H1 (cell line): ENCODE results near the gene TSPAN8. TPM values are rescaled to one million over a fixed set of nuclear protein-coding genes. Genes with fewer than 3 reads are reported as not detected.

Experiments used
- CTCF ChIA-PET: fragments of 300-600 bp; sonication (Branson Sonifier 250); formaldehyde crosslinking; loops from one replicate; lab custom pipeline; 2021; ENCODE audit not compliant: partially characterized antibody; lab: Charles Lee
- POLR2A ChIA-PET: fragments of 300-600 bp; sonication (Branson Sonifier 250); formaldehyde crosslinking; loops from one replicate; lab custom pipeline; 2021; ENCODE audit warnings: inconsistent platforms; ENCODE audit not compliant: partially characterized antibody; lab: Charles Lee
- DNase-seq, 2 experiments: peaks; one replicate each; pipeline versions ENCODE4 v3.0.0 to v3.0.0-alpha.2; 2010 to 2022; ENCODE audit warnings: low spot score in 2 of 2, low read depth in 1 of 2, mixed read lengths in 1 of 2
- FAIRE-seq: peaks from 2 replicates; lab custom pipeline; 2011; peaks lifted over from hg19 to GRCh38; lab: Jason Lieb, UNC
- H2AFZ ChIP-seq: 2 replicates; pipeline ENCODE4 v1.8.1; 2012; ENCODE audit warnings: low read length, inconsistent platforms
- H2AK5ac ChIP-seq: 2 replicates; pipeline ENCODE4 v1.6.1; 2013; ENCODE audit warnings: low read depth, low read length
- H2BK120ac ChIP-seq: replicated peaks from 2 replicates; pipeline ENCODE3; 2013; ENCODE audit warnings: low read depth, low read length, inconsistent platforms
- H2BK12ac ChIP-seq: 2 replicates; pipeline ENCODE4 v1.6.1; 2013; ENCODE audit warnings: low read depth, low read length
- H2BK15ac ChIP-seq: 2 replicates; pipeline ENCODE4 v1.6.1; 2013; ENCODE audit warnings: low read length
- H2BK20ac ChIP-seq: 2 replicates; pipeline ENCODE4 v1.6.1; 2013; ENCODE audit warnings: low read length
- H2BK5ac ChIP-seq: 2 replicates; pipeline ENCODE4 v1.6.1; 2013; ENCODE audit warnings: low read depth, low read length
- H3K14ac ChIP-seq: 2 replicates; pipeline ENCODE4 v1.6.1; 2013; ENCODE audit warnings: inconsistent platforms; ENCODE audit not compliant: insufficient read length
- H3K18ac ChIP-seq: 2 replicates; pipeline ENCODE4 v1.6.1; 2013; ENCODE audit warnings: low read length; ENCODE audit errors: extremely low read depth
- H3K23ac ChIP-seq: 2 replicates; pipeline ENCODE4 v1.6.1; 2013; ENCODE audit warnings: inconsistent platforms; ENCODE audit not compliant: insufficient read length
- H3K23me2 ChIP-seq: 2 replicates; pipeline ENCODE4 v1.6.1; 2013; ENCODE audit warnings: low read depth, low read length
- H3K27ac ChIP-seq: 2 replicates; pipeline ENCODE4 v1.6.1; 2011; ENCODE audit warnings: low read depth, low read length, inconsistent platforms
- H3K27me3 ChIP-seq, 4 experiments: replicated peaks in 1 of 4; 1 replicate in 1 of 4; 2 replicates in 3 of 4; pipeline versions ENCODE4 v1.6.1 to v1.8.1; 2011 to 2013; ENCODE audit warnings: low read length in 3 of 4, mild to moderate bottlenecking in 3 of 4, inconsistent platforms in 2 of 4, mixed read lengths in 2 of 4, moderate library complexity in 1 of 4; ENCODE audit not compliant: control insufficient read depth in 3 of 4, insufficient read depth in 3 of 4; ENCODE audit errors: extremely low read depth in 1 of 4
- H3K36me3 ChIP-seq, 4 experiments: 2 replicates each; pipeline versions ENCODE4 v1.6.1 to v1.8.1; 2011 to 2013; ENCODE audit warnings: mild to moderate bottlenecking in 4 of 4, low read length in 3 of 4, moderate library complexity in 2 of 4, control low read depth in 1 of 4, inconsistent platforms in 1 of 4; ENCODE audit not compliant: insufficient read depth in 4 of 4, control insufficient read depth in 2 of 4
- H3K4ac ChIP-seq: replicated peaks from 2 replicates; pipeline ENCODE3; 2013; ENCODE audit warnings: low read length, low read depth, mixed read lengths, inconsistent platforms; ENCODE audit not compliant: insufficient read length
- H3K4me1 ChIP-seq, 4 experiments: replicated peaks in 1 of 4; 1 replicate in 1 of 4; 2 replicates in 3 of 4; pipeline versions ENCODE4 v1.6.1 to v1.8.1; 2011 to 2013; ENCODE audit warnings: low read length in 3 of 4, inconsistent platforms in 2 of 4, mixed read lengths in 1 of 4; ENCODE audit not compliant: insufficient read depth in 4 of 4, control insufficient read depth in 3 of 4
- H3K4me2 ChIP-seq, 2 experiments: 2 replicates each; pipeline versions ENCODE4 v1.6.1 to v1.8.1; 2011 to 2013; ENCODE audit warnings: low read depth in 2 of 2, low read length in 2 of 2, control low read depth in 1 of 2, inconsistent platforms in 1 of 2, mild to moderate bottlenecking in 1 of 2; ENCODE audit not compliant: insufficient read depth in 1 of 2
- H3K4me3 ChIP-seq, 4 experiments: fragments of 200-600, 300-600 bp in 1 of 4; sonication (generic), shearing (Covaris generic), sonication (Bioruptor Twin) in 1 of 4; 2 replicates each; pipeline versions ENCODE4 v1.5.1 to v1.8.1; 2011 to 2016; ENCODE audit warnings: low read length in 4 of 4, low read depth in 3 of 4, control low read depth in 2 of 4, inconsistent platforms in 2 of 4, mild to moderate bottlenecking in 2 of 4, mixed read lengths in 1 of 4, moderate library complexity in 1 of 4; ENCODE audit not compliant: insufficient read depth in 2 of 4; ENCODE audit errors: extremely low read depth in 1 of 4
- H3K56ac ChIP-seq: replicated peaks from 2 replicates; pipeline ENCODE3; 2013; ENCODE audit warnings: low read depth, mild to moderate bottlenecking, mixed read lengths, low read length, inconsistent platforms; ENCODE audit not compliant: insufficient read length
- H3K79me1 ChIP-seq: 2 replicates; pipeline ENCODE4 v1.6.1; 2013; ENCODE audit warnings: low read depth, low read length, control low read depth
- H3K79me2 ChIP-seq, 2 experiments: 2 replicates each; pipeline versions ENCODE4 v1.6.1 to v1.8.1; 2012 to 2013; ENCODE audit warnings: low read length in 2 of 2, mild to moderate bottlenecking in 2 of 2, inconsistent platforms in 1 of 2; ENCODE audit not compliant: insufficient read depth in 2 of 2, control insufficient read depth in 1 of 2
- H3K9ac ChIP-seq, 4 experiments: replicated peaks in 1 of 4; 1 replicate in 1 of 4; 2 replicates in 3 of 4; pipeline versions ENCODE4 v1.6.1 to v1.8.1; 2011 to 2013; ENCODE audit warnings: low read depth in 3 of 4, low read length in 3 of 4, control low read depth in 2 of 4, mild to moderate bottlenecking in 2 of 4, moderate library complexity in 2 of 4, inconsistent platforms in 1 of 4; ENCODE audit errors: extremely low read depth in 1 of 4
- H3K9me3 ChIP-seq, 2 experiments: 2 replicates each; pipeline versions ENCODE4 v1.6.1 to v1.8.1; 2012 to 2013; ENCODE audit warnings: mild to moderate bottlenecking in 2 of 2, moderate library complexity in 2 of 2, control low read depth in 1 of 2, inconsistent platforms in 1 of 2, low read depth in 1 of 2, low read length in 1 of 2, mixed read lengths in 1 of 2; ENCODE audit not compliant: insufficient read depth in 2 of 2
- H4K20me1 ChIP-seq, 2 experiments: replicated peaks in 1 of 2; 2 replicates each; pipeline versions ENCODE3 to v1.8.1; 2011 to 2013; ENCODE audit warnings: inconsistent platforms in 2 of 2, low read length in 2 of 2, mild to moderate bottlenecking in 1 of 2; ENCODE audit not compliant: insufficient read depth in 2 of 2, control insufficient read depth in 1 of 2
- H4K5ac ChIP-seq: 2 replicates; pipeline ENCODE4 v1.6.1; 2013; ENCODE audit warnings: low read length, low read depth, mixed read lengths, inconsistent platforms; ENCODE audit not compliant: insufficient read length
- H4K8ac ChIP-seq: 2 replicates; pipeline ENCODE4 v1.8.0; 2013; ENCODE audit warnings: mild to moderate bottlenecking, moderate library complexity, low read length, inconsistent platforms; ENCODE audit not compliant: insufficient read depth; ENCODE audit errors: extremely low read depth
- H4K91ac ChIP-seq: replicated peaks from 2 replicates; pipeline ENCODE3; 2013; ENCODE audit warnings: low read length, mixed read lengths, inconsistent platforms; ENCODE audit not compliant: insufficient read length
- ASH2L ChIP-seq: fragments of 200-600, 300-600 bp; sonication (generic); IDR thresholded peaks from one replicate; pipeline ENCODE4 v1.7.1; 2017; ENCODE audit warnings: low read length
- ATF2 ChIP-seq: IDR thresholded peaks from 2 replicates; pipeline ENCODE4 v1.6.1; 2012; ENCODE audit warnings: low read length, inconsistent platforms
- CBX5 ChIP-seq: fragments of 300-800, 300-1000 bp; sonication (generic); IDR thresholded peaks from 2 replicates; pipeline ENCODE4 v1.7.1; 2016; ENCODE audit warnings: antibody characterized with exemption, low read length, low read depth
- CHD2 ChIP-seq: IDR thresholded peaks from 2 replicates; pipeline ENCODE4 v1.6.1; 2012; ENCODE audit warnings: low read length, improper control_type of control experiment
- EP300 ChIP-seq, 2 experiments: IDR thresholded peaks; 1 replicate in 1 of 2; 2 replicates in 1 of 2; pipeline ENCODE4 v1.6.1; 2011 to 2012; ENCODE audit warnings: low read depth in 2 of 2, low read length in 2 of 2, mild to moderate bottlenecking in 2 of 2, borderline replicate concordance in 1 of 2, inconsistent platforms in 1 of 2, moderate library complexity in 1 of 2
- HDAC6 ChIP-seq: IDR thresholded peaks from one replicate; pipeline ENCODE4 v1.7.1; 2012; ENCODE audit warnings: low read depth, mild to moderate bottlenecking, inconsistent platforms, low read length, moderate library complexity
- SUZ12 ChIP-seq: fragments of 200-600 bp; sonication (generic); IDR thresholded peaks from 2 replicates; pipeline ENCODE4 v1.6.1; 2012; ENCODE audit warnings: mild to moderate bottlenecking, inconsistent platforms, low read length, moderate library complexity, mixed read lengths
- WGBS, 2 experiments: shearing (Covaris generic) in 1 of 2; methylation state at CpG; one replicate each; pipeline versions ENCODE4 v1.1.6 to v1.1.7; 2013 to 2015; ENCODE audit warnings: low lambda C conversion rate in 2 of 2, mixed read lengths in 2 of 2, inconsistent platforms in 1 of 2, low coverage in 1 of 2, missing lambda C conversion rate in 1 of 2; ENCODE audit not compliant: insufficient replicate concordance in 2 of 2, insufficient coverage in 1 of 2, insufficient read length in 1 of 2; ENCODE audit errors: extremely low coverage in 1 of 2, missing lambda C conversion rate in 1 of 2; 5-methylcytosine and 5-hydroxymethylcytosine counted together
- polyA plus RNA-seq, 7 experiments: library from polyadenylated mRNA; depleted of rRNA in 3 of 7; stranded (reverse) in 5 of 7; unstranded in 2 of 7; fragments of >200 nt in 5 of 7; fragments of 200-250 nt in 2 of 7; gene quantifications; 1 replicate in 5 of 7; 2 replicates in 1 of 7; 4 replicates in 1 of 7; pipeline versions ENCODE4 v1.2.1 to v1.2.3, GENCODE V29; 2011 to 2013; ENCODE audit warnings: missing spikeins in 2 of 7, mixed read lengths in 2 of 7
- total RNA-seq: library from RNA; stranded (reverse); fragmentation: NEBNext Ultra II Directional; extraction: Animal tissue kit (Norgen Biotek cat#: 25700); gene quantifications from 2 replicates; pipeline ENCODE4 v1.2.1, GENCODE V29; 2021
- TF ChIP-seq, protein P1 (sequence below), 3 experiments: IDR thresholded peaks; 1 replicate in 2 of 3; 2 replicates in 1 of 3; pipeline versions ENCODE4 v1.5.1 to v1.6.1; 2011; ENCODE audit warnings: low read length in 3 of 3, mild to moderate bottlenecking in 3 of 3, inconsistent platforms in 2 of 3, low read depth in 1 of 3, moderate library complexity in 1 of 3; ENCODE audit not compliant: insufficient read depth in 1 of 3; ENCODE audit errors: control extremely low read depth in 1 of 3
- TF ChIP-seq, protein P2 (sequence below): IDR thresholded peaks from 2 replicates; pipeline ENCODE4 v1.6.1; 2011; ENCODE audit warnings: low read depth, mild to moderate bottlenecking, low read length; ENCODE audit not compliant: insufficient read depth

TSPAN8 gene
- total and polyA plus RNA-seq, 2 of the 8 experiments (the other 6 are each of a cell fraction or from before 2014, with no cell fraction given) = not detected

DNA sequence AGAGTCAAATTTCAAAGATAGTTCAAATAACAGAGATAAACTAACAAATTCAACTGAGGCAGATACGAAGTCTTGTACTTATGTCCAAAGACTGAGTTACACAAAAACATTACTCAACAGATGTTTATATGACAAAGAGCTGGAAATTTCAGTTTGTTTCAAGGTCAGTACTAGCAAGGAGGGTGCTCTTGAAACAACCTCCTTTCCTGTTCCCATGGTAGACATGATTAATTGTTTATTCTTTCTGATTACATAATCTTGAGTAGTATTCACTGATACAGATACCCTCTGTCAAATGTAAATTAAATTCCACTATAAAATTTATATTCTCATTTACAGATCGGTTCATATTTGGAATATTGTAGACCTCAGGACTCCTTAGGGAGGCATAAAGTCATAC is 23.4 kb downstream of the TSPAN8 start:
- DNase-seq (no peak), FAIRE-seq (no peak)
- Histone ChIP-seq H4K5ac (no peak overlapping the region), H3K79me2 (no peaks in the 10 kb centered on the region), H3K9ac (no peak overlapping the region), H2BK5ac (no peak overlapping the region), H2BK120ac (no peak overlapping the region), H3K27ac (no peak overlapping the region), H3K4me2 (no peak overlapping the region), H3K18ac (no peak overlapping the region), H2AFZ (no peak overlapping the region), H2BK20ac (no peak overlapping the region), H2BK15ac (no peak overlapping the region), H3K4ac (no peak overlapping the region), H3K23me2 (no peaks in the 10 kb centered on the region), H2BK12ac (no peak overlapping the region), H3K36me3 (no peaks in the 10 kb centered on the region), H4K20me1 (no peaks in the 10 kb centered on the region), H3K9me3 (no peaks in the 10 kb centered on the region), H2AK5ac (no peak overlapping the region), H3K14ac (no peak overlapping the region), H4K91ac (no peak overlapping the region), H4K8ac (no peak overlapping the region), H3K4me1 (no peaks in the 10 kb centered on the region), H3K27me3 (no peaks in the 10 kb centered on the region), H3K56ac (no peak overlapping the region), H3K79me1 (no peaks in the 10 kb centered on the region), H3K4me3 (no peak overlapping the region), H3K23ac (no peak overlapping the region)
- CTCF ChIA-PET = no interaction called here
- POLR2A ChIA-PET = interaction anchor here (0.6 kb wide), 1 partner anchor 594 kb away, joined by 3 read pairs; no protein-coding TSS in a partner anchor
- 46% methylated on average over 2 of the region's 2 CpGs; no CpG with 5 or more reads in 1 of the 2 experiments for WGBS, 2 experiments
- TF ChIP-seq, protein P1, sequence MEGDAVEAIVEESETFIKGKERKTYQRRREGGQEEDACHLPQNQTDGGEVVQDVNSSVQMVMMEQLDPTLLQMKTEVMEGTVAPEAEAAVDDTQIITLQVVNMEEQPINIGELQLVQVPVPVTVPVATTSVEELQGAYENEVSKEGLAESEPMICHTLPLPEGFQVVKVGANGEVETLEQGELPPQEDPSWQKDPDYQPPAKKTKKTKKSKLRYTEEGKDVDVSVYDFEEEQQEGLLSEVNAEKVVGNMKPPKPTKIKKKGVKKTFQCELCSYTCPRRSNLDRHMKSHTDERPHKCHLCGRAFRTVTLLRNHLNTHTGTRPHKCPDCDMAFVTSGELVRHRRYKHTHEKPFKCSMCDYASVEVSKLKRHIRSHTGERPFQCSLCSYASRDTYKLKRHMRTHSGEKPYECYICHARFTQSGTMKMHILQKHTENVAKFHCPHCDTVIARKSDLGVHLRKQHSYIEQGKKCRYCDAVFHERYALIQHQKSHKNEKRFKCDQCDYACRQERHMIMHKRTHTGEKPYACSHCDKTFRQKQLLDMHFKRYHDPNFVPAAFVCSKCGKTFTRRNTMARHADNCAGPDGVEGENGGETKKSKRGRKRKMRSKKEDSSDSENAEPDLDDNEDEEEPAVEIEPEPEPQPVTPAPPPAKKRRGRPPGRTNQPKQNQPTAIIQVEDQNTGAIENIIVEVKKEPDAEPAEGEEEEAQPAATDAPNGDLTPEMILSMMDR (IDR thresholded peaks at IDR 0.05; ENCODE audit: control extremely low read depth in 1 of 3, insufficient read depth in 1 of 3, low read depth in 1 of 3, low read length in 3 of 3) = no peak
- TF ChIP-seq CHD2 (no peak), HDAC6 (no peak), CBX5 (no peak), ATF2 (no peak), SUZ12 (no peak), EP300 (IDR thresholded peaks at IDR 0.05; ENCODE audit: borderline replicate concordance in 1 of 2, low read depth in 2 of 2, low read length in 2 of 2) (no peak), ASH2L (no peak)
- TF ChIP-seq, protein P2, sequence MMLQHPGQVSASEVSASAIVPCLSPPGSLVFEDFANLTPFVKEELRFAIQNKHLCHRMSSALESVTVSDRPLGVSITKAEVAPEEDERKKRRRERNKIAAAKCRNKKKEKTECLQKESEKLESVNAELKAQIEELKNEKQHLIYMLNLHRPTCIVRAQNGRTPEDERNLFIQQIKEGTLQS = no peak
